Psoas muscle (tissue), 8 donors: ENCODE measurements around the gene UBAP2L. TPM values are rescaled to one million over a fixed set of nuclear protein-coding genes. Genes with fewer than 3 reads are reported as not detected.

Experiments
- ATAC-seq, 4 donors: fragments of 200-7000 bp; cut with Tn5 transposase; one replicate each; pipeline ENCODE4 v1.9.1; 2020; ENCODE audit warnings: moderate library complexity in 3 of 4, mild to moderate bottlenecking in 2 of 4
- DNase-seq, 2 donors: peaks; one replicate each; pipeline ENCODE4 v3.0.0-alpha.2; 2020
- H3K27ac ChIP-seq: fragments of 200-600 bp; one replicate; pipeline ENCODE4 v1.8.0; 2022
- H3K27me3 ChIP-seq, 3 donors: fragments of 200-600 bp in 1 of 3; one replicate each; pipeline versions ENCODE4 v1.6.1 to v1.8.0; 2013 to 2022; ENCODE audit warnings: low read length in 2 of 3, mild to moderate bottlenecking in 2 of 3, moderate library complexity in 1 of 3; ENCODE audit not compliant: insufficient read depth in 3 of 3
- H3K36me3 ChIP-seq, 2 donors: fragments of 200-600 bp in 1 of 2; one replicate each; pipeline versions ENCODE4 v1.6.1 to v1.8.0; 2013 to 2022; ENCODE audit warnings: low read depth in 1 of 2, mild to moderate bottlenecking in 1 of 2, moderate library complexity in 1 of 2; ENCODE audit not compliant: insufficient read depth in 1 of 2
- H3K4me1 ChIP-seq: fragments of 200-600 bp; one replicate; pipeline ENCODE4 v1.8.0; 2022
- H3K4me3 ChIP-seq: fragments of 200-600 bp; one replicate; pipeline ENCODE4 v1.8.0; 2022; ENCODE audit warnings: mild to moderate bottlenecking
- H3K9me3 ChIP-seq: fragments of 200-600 bp; one replicate; pipeline ENCODE4 v1.8.0; 2022
- WGBS, 3 donors: extraction: QIAGEN DNeasy Blood & Tissue Kit; methylation state at CpG; one replicate each; pipeline versions ENCODE4 v1.1.6 to v1.1.7; 2013; 5-methylcytosine and 5-hydroxymethylcytosine counted together
- intact Hi-C, 2 donors: fragments of 100-400 bp; cut with DNase I; formaldehyde crosslinking; loops; one replicate each; pipeline versions ENCODE4 v1.11.0 to v1.14.2; 2022
- polyA plus RNA-seq, 3 donors: library from polyadenylated mRNA; stranded (reverse); fragments of 200-250 nt; gene quantifications; one replicate each; pipeline ENCODE4 v1.2.3, GENCODE V29; 2013
- total RNA-seq, 4 donors: library from RNA; stranded (reverse); fragmentation: NEBNext Ultra II Directional in 2 of 4; extraction: Animal tissue kit (Norgen Biotek cat#: 25700) in 2 of 4; gene quantifications; one replicate each; pipeline versions ENCODE4 v1.2.1 to v1.2.4, GENCODE V29; 2021 to 2023
- TF ChIP-seq, protein P1 (sequence below): fragments of 200-600 bp; IDR thresholded peaks from one replicate; pipeline ENCODE4 v1.8.0; 2022; ENCODE audit warnings: antibody characterized with exemption
- donor health status: healthy with polysubstance abuse.
- donor health status: DM: no; HTN: no; CAD: no; lungs with moderate emphysema.
- donor health status: Bipolar disorder and iron deficiency.
- donor health status: healthy.
- donor health status: DM: yes; HTN: yes; CAD: no.
- donor health status: DM: no; HTN: no; CAD: no.
- donor health status: DM: no; HTN: no; CAD: no.
- donor health status: DM: yes; HTN: yes; CAD: no.

The UBAP2L gene
- total and polyA plus RNA-seq, 7 donors: 45.8 to 121 (median 84.6) TPM

DNA sequence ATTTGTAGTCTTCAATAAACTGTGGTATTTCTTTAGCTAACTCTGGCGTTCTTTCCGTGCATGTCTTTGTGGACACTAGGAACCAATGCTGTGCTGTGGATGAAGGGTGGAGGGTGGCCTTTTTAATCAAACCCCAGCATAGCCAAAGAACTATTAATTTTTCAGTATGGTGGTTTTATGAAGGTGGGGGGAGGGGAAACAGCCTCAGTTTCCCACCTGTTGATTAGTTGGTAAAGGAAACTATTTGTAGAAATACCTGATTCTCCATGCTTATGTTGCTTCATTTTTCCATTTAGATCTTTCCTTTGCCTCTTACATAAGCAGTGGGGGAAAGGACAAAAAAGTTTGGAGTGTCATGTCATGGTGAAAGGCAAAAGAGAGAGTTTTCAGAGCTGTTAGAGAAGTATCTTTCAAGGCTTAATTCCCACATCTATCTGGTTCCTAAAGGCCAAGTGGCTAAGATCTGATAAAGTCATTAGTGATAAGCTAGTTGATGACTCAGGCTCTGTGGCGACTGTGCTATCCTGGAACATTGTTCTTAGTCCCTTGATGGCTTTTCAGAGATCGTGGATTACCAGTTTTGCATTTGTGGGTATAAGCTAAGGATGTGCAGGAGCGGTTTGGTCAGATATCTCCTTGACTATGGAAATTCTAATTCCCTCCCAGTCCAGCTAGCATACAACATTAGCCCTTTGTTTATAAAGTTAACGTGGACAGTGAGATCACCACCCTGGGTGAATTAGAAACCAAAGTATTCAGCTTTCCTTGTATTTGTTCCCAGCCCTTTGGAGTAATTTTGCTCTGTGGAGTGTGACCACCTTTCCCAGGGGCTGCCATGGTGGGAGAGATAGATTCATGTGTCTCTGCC, 42.9 kb downstream of the UBAP2L start:
- DNase-seq (no peak), ATAC-seq (no peak)
- peaks cover 47 to 100% of the 10 kb centered on the region in 2 donors for H3K36me3 ChIP-seq
- 66 to 73% (median 67%) methylated on average over 6 of the region's 6 CpGs for WGBS, 3 donors
- no peaks in the 10 kb centered on the region for H3K9me3 ChIP-seq
- no peaks in the 10 kb centered on the region for H3K27me3 ChIP-seq
- TF ChIP-seq, protein P1, sequence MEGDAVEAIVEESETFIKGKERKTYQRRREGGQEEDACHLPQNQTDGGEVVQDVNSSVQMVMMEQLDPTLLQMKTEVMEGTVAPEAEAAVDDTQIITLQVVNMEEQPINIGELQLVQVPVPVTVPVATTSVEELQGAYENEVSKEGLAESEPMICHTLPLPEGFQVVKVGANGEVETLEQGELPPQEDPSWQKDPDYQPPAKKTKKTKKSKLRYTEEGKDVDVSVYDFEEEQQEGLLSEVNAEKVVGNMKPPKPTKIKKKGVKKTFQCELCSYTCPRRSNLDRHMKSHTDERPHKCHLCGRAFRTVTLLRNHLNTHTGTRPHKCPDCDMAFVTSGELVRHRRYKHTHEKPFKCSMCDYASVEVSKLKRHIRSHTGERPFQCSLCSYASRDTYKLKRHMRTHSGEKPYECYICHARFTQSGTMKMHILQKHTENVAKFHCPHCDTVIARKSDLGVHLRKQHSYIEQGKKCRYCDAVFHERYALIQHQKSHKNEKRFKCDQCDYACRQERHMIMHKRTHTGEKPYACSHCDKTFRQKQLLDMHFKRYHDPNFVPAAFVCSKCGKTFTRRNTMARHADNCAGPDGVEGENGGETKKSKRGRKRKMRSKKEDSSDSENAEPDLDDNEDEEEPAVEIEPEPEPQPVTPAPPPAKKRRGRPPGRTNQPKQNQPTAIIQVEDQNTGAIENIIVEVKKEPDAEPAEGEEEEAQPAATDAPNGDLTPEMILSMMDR: no peak
- intact Hi-C loops: loop anchor here (5.0 to 10.0 kb wide), 3 partner anchors 36 to 459 kb away; partner anchors contain the start of gene CFAP141 (in 1 of the 2)
- H3K27ac ChIP-seq: no peak overlapping the region
- no peak overlapping the region for H3K4me3 ChIP-seq
- no peaks in the 10 kb centered on the region for H3K4me1 ChIP-seq

DNA sequence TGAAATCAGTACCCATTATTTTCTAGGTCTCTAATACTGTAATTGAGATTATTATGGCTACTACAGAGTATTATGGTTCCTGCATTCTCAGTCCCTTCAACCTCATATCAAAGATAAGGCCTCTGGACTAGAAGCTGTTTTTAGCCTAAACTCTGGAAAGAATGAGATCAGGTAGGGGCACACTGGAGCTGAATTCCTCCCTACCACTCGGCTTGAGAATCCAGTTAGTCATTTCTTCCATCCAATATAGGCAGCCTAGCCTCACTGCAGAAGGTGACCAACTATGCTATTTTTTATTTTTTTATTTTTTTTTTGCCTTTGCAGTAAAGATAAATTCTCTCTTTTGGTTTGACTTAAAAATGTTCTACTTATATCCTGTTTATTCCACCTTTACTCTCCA, 43.7 kb downstream of the UBAP2L start:
- ATAC-seq: no peak
- TF ChIP-seq, protein P1: no peak

DNA sequence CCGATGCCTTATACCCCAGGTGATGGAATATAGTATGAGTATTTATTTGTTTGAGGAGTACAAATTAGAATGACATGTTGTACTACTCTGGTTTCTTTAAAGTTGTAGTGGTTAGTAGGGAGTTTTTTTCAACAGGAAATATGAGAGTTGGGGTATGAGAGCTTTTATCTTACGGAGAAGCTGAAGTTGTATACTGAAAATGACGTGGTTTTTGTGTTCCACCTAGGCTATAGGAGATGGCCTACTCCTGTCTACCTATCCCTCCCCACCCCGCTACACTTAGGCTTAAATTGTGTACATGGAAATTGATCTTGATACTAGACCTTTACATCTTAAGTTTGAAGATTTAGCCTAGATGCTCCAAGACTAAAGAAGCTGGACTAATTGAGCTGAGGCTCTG, 44.8 kb downstream of the UBAP2L start:
- H3K9me3 ChIP-seq: no peaks in the 10 kb centered on the region
- WGBS, 3 donors: 69 to 93% (median 81%) methylated on average over 4 of the region's 4 CpGs
- no peaks in the 10 kb centered on the region for H3K27me3 ChIP-seq
- H3K4me3 ChIP-seq: no peak overlapping the region
- no peak for ATAC-seq
- no peak overlapping the region for H3K27ac ChIP-seq
- intact Hi-C loops: loop anchor here (5.0 to 10.0 kb wide), 3 partner anchors 38 to 461 kb away; partner anchors contain the start of gene CFAP141 (in 1 of the 2)
- TF ChIP-seq, protein P1: no peak
- peaks cover 38 to 100% of the 10 kb centered on the region in 2 donors for H3K36me3 ChIP-seq
- no peaks in the 10 kb centered on the region for H3K4me1 ChIP-seq
- no peak for DNase-seq

More for the DNA sequence above, 43.7 kb downstream of the UBAP2L start:
- WGBS, 3 donors: 47 to 58% (median 48%) methylated on average over 1 of the region's 1 CpG
- Histone ChIP-seq H3K4me1 (no peaks in the 10 kb centered on the region), H3K36me3 (peaks cover 45 to 100% of the 10 kb centered on the region in 2 donors), H3K9me3 (no peaks in the 10 kb centered on the region), H3K27me3 (no peaks in the 10 kb centered on the region), H3K4me3 (no peak overlapping the region), H3K27ac (no peak overlapping the region)
- intact Hi-C loops: loop anchor here (5.0 to 10.0 kb wide), 3 partner anchors 37 to 460 kb away; partner anchors contain the start of gene CFAP141 (in 1 of the 2)
- DNase-seq: no peak

DNA sequence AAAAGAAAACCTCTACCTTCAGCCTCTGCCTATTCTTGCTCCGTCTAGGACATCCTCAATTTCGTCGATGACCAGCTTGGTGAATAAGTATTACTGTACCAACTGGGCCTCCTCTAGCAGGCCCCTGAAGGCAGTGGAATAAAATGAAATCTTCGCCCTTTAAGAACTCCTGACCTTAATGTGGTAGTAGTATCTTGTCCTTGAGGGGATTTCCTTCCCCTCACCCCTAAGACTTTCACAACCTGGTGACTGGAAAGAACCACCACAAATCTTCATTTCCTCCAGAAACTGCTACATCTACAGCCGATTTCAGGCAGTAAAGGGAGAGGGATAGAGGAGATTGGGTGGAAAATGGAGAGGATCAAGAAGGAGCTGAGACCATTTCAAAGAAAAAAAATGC, 50.1 kb downstream of the UBAP2L start:
- Histone ChIP-seq H3K9me3 (no peaks in the 10 kb centered on the region), H3K4me3 (no peak overlapping the region), H3K36me3 (peaks cover 16 to 74% of the 10 kb centered on the region in 2 donors), H3K27ac (no peak overlapping the region), H3K4me1 (peaks cover 13% of the 10 kb centered on the region), H3K27me3 (no peaks in the 10 kb centered on the region)
- DNase-seq (no peak), ATAC-seq (no peak)
- intact Hi-C loops: loop anchor here (5.0 to 10.0 kb wide), 2 partner anchors 74 to 276 kb away; partner anchors contain the start of gene RPS27 (in 1 of the 2)
- TF ChIP-seq, protein P1: no peak
- WGBS, 3 donors: 86 to 92% (median 89%) methylated on average over 5 of the region's 5 CpGs
